ENCODE measurements around the gene TOX2.

- TF ChIP-seq CTCF (IDR thresholded peaks at IDR 0.05) = no peak
- TF ChIP-seq SIN3A (IDR thresholded peaks at IDR 0.05; ENCODE audit: borderline replicate concordance, insufficient read depth, low read depth, low read length) = no peak
Observed at GRCh38 chr20:43909720-43910119, 4.9 kb upstream of the TOX2 start.

All from Panc1 (cell line).